Measurements from ENCODE around the gene FMNL1.

GRCh38 chr17:45232514-45233422 lies 11.1 kb downstream of the FMNL1 start:
- no peak for TF ChIP-seq POLR2A (IDR thresholded peaks at IDR 0.05)
- TF ChIP-seq CTCF (IDR thresholded peaks at IDR 0.05) = no peak
